Activated T-cell treated with anti-CD3 and anti-CD28 coated beads for 48 hours (primary cell): ENCODE results near the gene SLC25A51.

Source experiments
- DNase-seq: peaks from one replicate; pipeline ENCODE4 v3.0.0-alpha.2; 2020; ENCODE audit warnings: low read depth

SLC25A51 gene

GRCh38 chr9:37903647-37904444 is at the start of gene SLC25A51:
Gene SLC25A51 (minus strand): TSS chr9:37904127. CDS start chr9:37888550, 15,577 bp downstream.
- peak; percentile 92 for DNase-seq

DNA sequence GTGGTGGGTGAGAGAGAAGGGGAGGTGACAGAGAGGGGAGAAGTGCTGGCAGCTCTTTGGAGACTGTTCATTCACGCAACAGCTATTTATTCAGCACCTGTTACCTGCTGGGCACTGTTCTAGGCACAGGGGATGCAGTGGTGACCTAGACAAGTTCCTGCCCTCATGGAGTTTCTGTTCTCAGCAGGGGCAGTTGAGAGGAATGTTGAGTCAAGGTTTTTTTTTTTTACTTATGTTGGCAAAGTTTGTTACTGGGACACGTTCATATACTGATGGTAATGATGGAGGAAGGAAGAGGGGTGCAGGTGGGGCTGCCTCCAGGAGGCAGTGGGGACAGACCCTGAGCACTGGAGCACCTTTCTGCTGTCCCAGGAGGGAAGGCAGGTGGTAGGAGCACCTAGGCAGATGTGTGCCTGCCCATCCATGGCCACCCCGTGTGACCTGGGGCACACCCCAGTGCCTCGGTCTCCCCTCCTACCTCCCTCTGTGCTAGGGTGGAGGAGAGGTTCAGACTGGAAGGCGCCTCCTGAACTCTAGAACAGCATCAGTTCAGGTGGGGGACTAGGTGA is 49.4 kb upstream of the SLC25A51 start:
- no peak for DNase-seq

DNA sequence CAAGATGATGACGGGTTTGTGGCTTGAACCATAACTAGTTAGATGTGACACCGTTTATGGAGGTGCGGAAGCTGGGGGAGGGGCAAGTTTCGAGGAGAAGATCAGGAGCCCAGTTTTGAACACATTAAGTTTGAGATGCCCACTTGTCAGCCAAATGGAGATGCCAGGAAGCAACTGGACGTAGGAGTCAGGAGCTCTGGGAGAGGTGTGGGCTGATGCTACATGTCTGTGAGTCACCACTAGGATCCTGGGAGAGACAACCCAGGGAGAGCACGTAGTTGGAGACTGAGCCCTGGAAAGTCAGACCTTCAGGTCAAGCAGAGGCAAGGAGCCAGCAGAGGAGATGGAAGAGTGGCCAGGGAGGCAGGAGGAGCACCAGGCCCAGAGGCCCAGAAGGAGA is 48.8 kb upstream of the SLC25A51 start:
- DNase-seq = no peak

- no peak for DNase-seq
These were observed 47.9 kb upstream of the SLC25A51 start for GRCh38 chr9:37951671-37952449.

DNA sequence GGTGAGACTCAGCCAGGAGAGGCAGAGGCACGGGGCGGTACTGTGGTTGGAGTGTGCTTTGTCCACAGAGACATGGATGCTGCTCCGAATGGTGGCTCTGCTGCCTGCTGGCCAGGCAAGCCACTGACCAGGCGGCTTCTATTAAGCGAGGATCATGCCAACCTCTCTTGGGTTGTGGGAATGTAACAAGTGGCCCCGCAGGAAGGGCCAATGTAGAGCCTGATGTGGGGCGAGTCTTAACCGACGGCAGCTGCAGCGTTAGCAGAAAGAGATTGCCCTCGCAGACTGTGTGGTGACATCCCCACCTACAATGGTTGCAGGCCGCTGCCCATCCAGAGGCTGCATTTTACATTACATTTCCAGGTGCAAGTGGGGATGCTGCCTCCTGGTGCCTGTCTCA is 46.6 kb upstream of the SLC25A51 start:
- no peak for DNase-seq

- DNase-seq = no peak
These were observed 45.6 kb upstream of the SLC25A51 start for GRCh38 chr9:37949576-37949975.

DNA sequence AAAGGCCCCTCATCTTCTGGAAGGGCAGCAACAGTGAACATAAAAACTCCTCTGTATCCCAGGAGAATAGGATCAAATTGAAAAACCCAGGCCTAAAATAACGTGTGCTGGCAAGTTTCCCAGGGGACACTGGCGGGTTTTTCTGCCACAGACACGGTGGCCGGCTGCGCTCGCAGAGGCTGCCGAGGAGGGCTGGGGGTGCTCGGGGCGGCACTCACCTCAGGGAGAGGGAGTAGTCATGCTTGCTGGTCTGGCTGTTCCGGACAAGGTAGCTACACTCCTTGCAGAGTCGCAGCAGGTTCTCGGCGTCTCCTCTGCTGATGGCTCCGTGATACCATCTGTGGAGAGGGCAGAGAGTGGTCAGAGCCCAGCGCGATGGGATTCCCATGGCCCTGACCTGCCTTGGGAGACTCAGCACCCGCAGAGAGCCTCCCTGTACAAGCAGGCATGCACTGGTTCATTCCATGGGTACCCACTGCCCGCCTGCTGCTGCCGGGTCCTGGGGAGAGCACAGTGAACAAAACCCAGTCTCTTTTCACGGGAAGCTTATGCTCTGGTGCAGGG is 44.6 kb upstream of the SLC25A51 start:
- DNase-seq = no peak

DNA sequence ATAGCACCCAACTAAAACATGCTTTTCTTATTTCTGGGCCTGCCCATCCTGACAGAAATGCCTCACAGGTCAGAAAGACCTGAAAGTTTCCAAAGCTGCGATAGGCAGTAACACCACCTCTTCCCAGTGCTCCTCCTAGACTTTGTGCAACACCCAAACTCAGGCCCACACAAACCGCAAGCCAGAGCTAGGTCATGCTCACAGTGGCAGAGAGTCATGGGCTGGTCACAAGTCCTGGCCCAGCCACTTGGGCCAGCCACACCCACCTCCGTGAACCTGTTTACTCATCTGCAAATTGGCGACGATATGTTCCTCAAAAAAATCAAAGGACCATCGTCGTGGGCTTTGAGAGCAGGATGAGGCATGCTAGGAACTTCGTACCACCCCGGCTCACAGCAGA is 44.0 kb upstream of the SLC25A51 start:
- no peak for DNase-seq

DNA sequence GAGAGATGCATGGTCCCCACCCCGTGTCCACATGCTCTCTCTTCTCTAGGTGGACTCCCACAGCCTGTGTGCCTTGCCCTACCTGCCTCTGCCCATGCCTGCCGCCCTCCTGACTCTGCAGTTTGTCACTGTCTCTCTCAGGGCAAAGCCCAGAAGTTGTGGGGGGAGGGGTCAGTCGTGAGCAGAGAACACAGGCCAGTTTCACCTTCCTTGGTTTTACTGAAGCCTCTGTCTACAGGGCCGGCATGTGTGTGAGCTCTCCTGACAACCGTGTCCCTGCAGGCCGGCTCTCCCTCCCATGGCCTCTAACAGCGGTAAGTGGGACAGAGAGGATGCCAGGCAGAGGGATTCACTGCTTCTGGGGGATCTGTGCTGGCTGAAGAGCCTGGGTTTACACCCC is 43.5 kb upstream of the SLC25A51 start:
- no peak for DNase-seq

- no peak for DNase-seq
These were observed 43.0 kb upstream of the SLC25A51 start for GRCh38 chr9:37946971-37947370.

GRCh38 chr9:37946041-37946440 is 42.1 kb upstream of the SLC25A51 start:
- no peak for DNase-seq

DNA sequence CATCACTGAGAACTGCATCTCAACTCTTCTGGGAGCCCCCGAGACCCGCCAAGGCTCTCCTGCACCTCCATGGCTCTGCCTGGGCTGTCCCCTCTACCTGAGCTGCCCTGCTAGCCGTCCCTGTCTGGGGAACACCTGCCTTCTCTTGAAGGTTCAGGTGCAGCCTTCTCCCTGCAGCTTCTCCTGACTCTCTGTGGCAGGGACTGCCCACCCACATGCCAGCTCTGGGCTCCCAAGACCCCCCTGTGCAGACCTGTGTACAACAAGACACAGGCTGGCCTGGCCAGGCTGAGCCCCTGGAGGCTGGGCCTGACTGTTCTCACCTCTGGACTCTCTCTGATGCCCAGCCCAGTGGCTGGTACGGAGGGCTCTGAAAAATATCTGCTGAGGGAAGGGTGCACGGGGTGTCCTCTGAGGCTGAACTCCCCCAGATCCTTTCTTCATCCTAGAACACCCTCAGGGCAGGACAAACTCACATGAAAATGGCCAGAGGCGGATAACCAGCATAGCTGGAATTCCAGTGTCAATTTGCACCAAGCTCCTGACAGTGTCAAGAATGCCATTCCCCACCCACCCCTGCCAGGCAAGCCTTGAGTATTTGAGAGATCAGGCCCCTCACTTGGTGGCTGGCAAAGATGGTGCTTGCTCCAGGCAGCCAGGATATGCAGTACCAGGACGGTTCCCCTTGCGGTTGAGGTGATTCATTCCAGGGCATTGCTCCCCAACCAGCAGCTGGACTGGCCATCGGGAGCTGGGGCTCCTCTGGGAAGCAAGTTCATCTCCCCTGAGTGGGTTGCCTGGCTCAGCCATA is 40.9 kb upstream of the SLC25A51 start:
- no peak for DNase-seq

GRCh38 chr9:37944266-37944650 is 40.3 kb upstream of the SLC25A51 start:
- DNase-seq = no peak

GRCh38 chr9:37943345-37944265 is 39.7 kb upstream of the SLC25A51 start:
- DNase-seq = no peak

GRCh38 chr9:37942621-37943344 is 38.9 kb upstream of the SLC25A51 start:
- no peak for DNase-seq

GRCh38 chr9:37941253-37941652 is 37.3 kb upstream of the SLC25A51 start:
- no peak for DNase-seq

GRCh38 chr9:37939575-37940095 is 35.7 kb upstream of the SLC25A51 start:
- no peak for DNase-seq

GRCh38 chr9:37938121-37938891 is 34.4 kb upstream of the SLC25A51 start:
- DNase-seq = no peak

GRCh38 chr9:37937366-37937765 is 33.4 kb upstream of the SLC25A51 start:
- no peak for DNase-seq
